Stimulated activated CD4-positive, alpha-beta T cell treated with anti-CD3 and anti-CD28 coated beads, Interleukin-12 subunit alpha, Interleukin-12 subunit beta, amount 100 ng/mL, for 24 hours (primary cell): Measurements from ENCODE around the gene NSUN4.

Source experiments
- DNase-seq, 2 experiments: peaks; one replicate each; pipeline ENCODE4 v3.0.0-alpha.2; 2020; ENCODE audit warnings: low read depth in 2 of 2

The NSUN4 gene

DNA sequence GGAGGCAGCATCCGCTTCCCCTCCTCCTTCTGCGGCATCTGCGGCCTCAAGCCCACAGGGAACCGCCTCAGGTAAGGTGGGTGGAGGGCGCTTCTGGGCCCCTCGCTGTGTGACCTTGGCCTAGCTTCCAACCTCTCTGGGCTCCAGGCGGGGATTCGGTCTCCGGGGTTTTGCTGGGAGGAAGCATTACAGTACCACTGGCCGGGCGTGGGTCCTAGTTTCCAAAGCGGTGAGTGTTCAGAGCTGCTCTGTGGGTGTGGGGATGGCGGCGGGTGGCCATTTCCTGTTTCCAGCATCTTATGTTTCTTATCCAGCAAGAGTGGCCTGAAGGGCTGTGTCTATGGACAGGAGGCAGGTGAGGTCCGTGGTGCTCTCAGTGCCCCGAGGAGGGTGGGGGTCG is 65.1 kb downstream of the NSUN4 start:
- DNase-seq, result no peak

GRCh38 chr1:46406881-46407608 is 66.4 kb downstream of the NSUN4 start:
- no peak for DNase-seq

DNA sequence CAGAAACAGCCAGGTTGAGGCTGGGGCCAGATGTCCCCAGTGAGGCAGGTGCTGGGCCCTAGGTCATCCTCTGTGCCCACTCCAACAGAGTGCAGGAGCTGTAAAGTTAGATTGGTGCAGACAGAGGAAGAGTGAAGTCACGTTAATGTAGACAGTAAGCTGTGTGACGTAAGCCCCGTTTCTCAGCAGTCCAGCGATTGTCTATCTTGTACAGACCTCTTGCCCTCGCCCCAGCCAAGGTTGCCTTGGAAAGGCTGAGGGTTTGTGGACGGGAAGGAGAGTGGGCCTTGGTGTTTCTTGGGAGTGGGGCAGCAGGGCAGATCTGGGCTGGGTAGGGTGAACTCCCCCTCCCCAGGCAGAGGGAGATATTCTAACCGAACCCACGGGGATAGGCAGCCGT is 67.0 kb downstream of the NSUN4 start:
- no peak for DNase-seq

DNA sequence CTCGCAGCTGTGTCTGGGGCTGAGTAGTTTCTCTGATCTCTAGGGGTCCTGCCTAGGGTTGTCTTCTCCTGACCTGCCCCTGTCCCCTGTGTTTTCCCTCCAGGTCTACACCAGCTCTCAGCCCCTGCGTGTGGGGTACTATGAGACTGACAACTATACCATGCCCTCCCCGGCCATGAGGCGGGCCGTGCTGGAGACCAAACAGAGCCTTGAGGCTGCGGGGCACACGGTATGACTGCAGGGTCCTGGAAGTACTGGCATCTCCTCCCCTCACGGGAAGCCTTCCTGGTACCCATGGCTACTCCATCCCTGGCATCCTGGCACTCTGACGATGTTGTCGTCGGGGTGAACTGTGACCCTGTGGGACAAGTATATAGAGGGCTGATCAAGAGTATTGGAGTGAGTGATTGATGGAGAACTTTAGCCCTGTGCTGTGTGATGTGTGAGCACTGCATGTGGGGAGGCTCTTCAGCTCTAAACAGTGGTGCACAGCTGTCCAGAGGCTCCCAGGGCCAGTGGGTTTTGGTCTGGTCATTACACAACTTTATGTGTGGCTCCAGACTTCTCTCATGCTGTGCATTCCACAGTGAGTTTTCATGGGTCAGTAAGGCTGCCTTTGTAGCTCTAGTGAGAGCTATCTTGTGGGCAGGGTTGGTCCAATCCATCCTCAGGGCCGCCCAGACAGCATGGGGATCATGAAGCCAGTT is 67.9 kb downstream of the NSUN4 start:
- DNase-seq, result no peak

DNA sequence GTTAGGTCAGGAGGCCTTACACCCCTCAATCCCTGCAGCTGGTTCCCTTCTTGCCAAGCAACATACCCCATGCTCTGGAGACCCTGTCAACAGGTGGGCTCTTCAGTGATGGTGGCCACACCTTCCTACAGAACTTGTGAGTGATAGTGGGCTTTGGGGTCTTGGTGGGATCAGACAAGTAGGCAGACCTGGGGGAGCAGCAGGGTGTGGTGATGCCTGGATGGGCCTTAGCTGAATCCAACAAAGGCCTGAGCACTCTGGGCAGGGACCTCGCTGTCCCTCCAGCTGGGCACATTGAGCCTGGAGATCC is 68.4 kb downstream of the NSUN4 start:
- DNase-seq, result no peak

DNA sequence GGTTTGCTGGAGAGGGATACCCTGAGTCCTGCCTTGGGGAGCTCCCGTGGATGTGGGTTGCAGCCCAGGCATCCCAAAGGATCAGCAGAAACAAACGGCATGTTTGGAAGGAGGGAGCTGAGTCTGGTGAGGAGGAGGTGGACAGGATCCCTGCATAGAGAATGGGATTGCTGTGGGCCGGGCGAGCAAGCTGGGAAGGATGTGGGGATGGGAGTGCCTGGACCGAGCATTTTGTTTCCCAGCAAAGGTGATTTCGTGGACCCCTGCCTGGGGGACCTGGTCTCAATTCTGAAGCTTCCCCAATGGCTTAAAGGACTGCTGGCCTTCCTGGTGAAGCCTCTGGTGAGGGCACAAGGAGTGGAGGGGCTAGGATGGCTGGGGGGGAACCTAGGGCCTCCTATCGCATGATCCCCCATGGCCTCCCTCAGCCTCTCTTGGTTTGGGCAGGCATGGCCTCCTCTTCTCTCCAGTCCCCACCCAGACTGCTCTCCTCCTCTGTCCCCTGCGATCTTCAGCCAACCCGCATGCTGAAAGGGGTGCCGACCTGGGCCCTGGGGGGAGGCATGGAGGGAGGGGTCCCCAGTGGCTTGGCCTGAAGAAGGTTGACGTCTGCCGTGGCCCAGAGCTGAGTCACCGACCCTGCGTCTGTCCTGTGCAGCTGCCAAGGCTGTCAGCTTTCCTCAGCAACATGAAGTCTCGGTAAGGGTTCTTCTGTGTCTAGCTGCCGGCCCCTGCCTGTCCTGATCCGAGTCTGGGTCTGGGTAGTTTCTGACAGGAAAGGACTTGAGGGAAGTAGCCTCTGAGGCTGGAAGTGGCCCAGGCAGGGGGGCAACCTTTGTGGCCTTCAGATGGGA is 69.8 kb downstream of the NSUN4 start:
- DNase-seq, result no peak

- DNase-seq, result no peak
These were observed 70.4 kb downstream of the NSUN4 start for GRCh38 chr1:46411010-46411405.
